Stimulated activated CD8-positive, alpha-beta memory T cell treated with anti-CD3 and anti-CD28 coated beads, Interleukin-15, amount 100 ng/mL, for 24 hours (primary cell): ENCODE results near the gene PDK3.

ENCODE experiments used
- DNase-seq: peaks from one replicate; pipeline ENCODE4 v3.0.0-alpha.2; 2020; ENCODE audit warnings: low read depth

The PDK3 gene

DNA sequence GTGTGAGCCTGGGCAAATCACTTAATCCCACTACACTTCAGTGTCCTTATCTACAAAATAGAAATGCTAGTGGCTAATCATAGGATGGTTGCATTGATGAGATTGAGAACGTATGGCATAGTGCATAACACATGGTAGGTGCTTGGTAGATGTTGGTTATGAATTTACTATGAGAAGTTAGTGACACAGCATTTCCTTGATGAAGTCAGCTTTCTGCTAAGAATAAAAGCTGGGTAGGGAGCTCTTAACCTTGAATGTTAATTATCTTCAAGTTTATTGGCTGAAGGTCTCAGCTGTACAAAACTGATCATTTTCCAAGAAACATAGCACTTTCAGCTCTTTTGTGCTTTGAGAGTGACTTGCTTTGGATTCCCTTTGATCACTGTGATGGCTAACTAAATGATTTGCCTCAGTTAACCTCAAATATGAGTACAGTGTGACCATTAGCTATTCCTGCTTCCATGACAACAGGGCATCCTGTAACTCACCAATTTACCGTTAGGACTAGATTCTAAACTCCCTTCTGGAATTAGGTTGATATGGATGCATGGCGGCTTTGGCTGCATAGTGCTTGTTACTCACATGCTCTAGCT lies 17.8 kb downstream of the PDK3 start:
- no peak for DNase-seq

GRCh38 chrX:24483596-24483995 lies 18.5 kb downstream of the PDK3 start:
- no peak for DNase-seq

- DNase-seq = no peak
These were observed 20.2 kb downstream of the PDK3 start for GRCh38 chrX:24485323-24485722.

GRCh38 chrX:24485976-24486680 lies 21.0 kb downstream of the PDK3 start:
- no peak for DNase-seq

DNA sequence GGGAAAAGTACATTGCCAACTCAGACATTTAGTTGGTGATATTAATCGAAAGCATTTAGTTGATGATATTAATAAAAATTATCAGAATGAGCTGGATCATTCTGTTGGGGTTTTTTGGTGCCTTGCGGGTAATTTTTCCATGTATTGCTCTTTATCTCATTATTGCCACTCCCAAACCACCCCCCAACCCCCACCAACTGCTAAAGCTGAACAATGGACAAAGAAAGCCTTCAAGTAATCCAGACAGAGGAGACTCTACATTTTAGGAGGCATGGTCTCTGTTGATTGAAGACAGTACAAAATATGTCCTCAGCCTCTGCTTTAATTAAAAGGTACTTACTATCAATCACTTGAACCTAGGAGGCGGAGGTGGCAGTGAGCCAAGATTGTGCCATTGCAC lies 22.5 kb downstream of the PDK3 start:
- DNase-seq = no peak

- DNase-seq = no peak
These were observed 26.7 kb downstream of the PDK3 start for GRCh38 chrX:24491741-24492140.

DNA sequence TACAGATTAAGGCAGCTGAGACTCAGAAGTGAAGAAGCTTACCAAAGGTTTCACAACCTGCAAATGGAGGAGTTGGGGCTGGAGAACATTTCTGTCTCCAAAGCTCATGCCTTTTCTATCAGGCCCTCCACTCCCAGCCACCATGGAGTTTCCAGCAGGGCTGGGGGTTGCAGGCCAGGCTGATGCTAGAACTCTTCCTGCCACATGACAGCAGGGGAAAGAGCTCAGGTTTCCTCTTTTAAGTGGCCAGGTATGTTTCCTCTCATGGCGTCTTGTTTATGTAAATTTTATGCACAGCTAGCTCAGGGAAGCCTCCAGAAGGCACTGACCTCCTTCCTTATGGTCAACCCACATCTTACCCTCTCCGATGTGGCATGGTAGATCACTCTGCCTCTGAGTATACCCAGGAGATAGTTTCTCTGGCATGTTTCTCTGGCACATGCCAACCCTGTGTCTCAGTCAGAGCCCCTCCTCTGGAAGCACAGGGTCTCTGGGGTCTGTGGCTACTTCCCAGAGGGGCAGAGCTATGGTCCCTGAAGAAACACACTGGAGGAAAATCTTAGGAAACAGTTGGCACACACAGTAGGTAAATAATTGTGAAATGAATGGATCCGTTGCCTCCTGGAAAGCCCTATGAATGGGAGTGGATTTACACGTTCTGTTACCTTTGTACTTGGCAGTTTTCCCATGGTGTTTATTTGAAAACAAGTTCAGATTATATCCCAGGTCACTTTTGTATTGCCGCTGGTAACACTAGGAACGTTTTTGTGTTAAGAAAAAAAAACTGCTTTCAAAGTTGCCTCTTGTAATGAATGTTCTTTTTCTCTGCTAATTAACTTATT lies 28.9 kb downstream of the PDK3 start:
- no peak for DNase-seq

GRCh38 chrX:24494647-24495075 lies 29.6 kb downstream of the PDK3 start:
- DNase-seq = no peak

- no peak for DNase-seq
These were observed 30.6 kb downstream of the PDK3 start for GRCh38 chrX:24495700-24496099.

DNA sequence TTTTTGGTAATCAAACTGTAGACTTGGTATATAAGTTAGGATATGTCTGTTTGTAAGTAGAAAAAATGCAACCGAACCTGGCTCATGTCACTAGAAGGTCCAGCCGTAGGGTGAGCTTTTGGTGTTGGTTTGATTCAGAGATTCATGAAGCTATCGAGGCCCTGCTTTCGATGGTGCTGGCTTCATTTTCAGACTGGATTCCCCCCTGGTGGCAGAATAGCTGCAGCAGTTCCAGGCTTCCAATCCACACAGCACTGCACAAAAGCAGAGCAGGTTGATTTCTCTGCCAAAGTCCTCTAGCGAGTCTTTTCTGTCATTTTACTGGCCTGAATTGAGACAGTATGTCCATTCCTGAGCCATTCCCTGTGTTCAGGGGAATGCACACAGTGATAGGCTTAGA lies 33.1 kb downstream of the PDK3 start:
- no peak for DNase-seq

- no peak for DNase-seq
These were observed 33.9 kb downstream of the PDK3 start for GRCh38 chrX:24498975-24499374.

- no peak for DNase-seq
These were observed 41.0 kb downstream of the PDK3 start for GRCh38 chrX:24506082-24506481.

DNA sequence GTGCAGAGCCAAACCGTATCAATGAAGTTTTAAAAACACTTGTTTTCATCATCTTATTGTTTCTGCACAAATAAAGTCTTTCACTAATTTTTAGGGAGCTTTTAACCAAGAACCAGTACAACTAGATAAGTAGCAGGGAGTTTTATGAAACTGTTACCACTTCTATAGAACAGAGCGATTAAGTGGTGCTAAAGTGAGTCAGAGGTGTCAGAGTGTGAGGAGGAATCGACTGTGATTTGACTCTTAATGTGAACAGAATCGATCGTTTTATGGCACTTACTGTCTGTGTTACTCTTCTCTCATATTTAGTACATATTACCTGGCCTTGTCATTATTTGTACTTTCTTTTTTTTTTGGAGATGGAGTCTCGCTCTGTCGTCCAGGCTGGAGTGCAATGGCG lies 43.3 kb downstream of the PDK3 start:
- DNase-seq = no peak

DNA sequence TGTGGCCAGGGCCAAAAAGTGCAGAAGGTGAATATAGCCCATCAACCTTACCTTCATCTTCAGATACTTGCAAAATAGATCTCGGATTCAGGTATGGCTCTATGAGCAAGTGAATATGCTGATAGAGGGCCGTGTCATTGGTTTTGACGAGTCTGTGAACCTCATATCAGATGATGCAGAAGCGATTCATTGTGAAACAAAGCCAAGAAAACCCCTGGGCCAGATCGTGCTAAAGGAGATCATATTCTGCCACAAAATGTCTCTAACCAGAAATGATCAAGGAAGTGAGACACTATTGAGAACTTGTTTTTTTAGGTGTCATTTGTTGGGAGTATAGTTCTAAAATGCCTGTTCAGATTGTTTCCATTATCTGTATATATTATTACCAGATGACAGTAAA lies 48.3 kb downstream of the PDK3 start:
- no peak for DNase-seq

GRCh38 chrX:24515447-24515846 lies 50.4 kb downstream of the PDK3 start:
- no peak for DNase-seq

GRCh38 chrX:24520472-24520871 lies 55.4 kb downstream of the PDK3 start:
- no peak for DNase-seq

GRCh38 chrX:24525455-24525854 lies 60.4 kb downstream of the PDK3 start:
- no peak for DNase-seq

DNA sequence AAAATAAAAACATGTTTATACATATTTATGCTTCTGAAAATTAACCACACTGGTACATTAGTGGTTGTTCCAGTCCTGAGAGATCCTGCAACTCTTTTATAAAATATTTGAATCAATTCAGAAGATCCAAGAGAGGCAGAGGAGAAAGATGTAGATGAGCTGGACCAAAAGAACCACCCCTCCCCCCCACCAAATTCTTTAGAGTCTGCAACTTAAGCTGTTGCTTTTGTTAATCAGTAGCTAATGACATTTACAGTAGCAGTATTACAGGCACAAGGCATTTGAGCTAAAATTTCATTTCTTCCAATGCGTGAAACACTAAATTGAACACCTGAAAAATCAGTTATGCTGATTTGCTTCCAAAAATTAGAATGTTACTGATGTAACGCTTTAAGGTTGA lies 61.5 kb downstream of the PDK3 start:
- no peak for DNase-seq

GRCh38 chrX:24528605-24529004 lies 63.5 kb downstream of the PDK3 start:
- no peak for DNase-seq

DNA sequence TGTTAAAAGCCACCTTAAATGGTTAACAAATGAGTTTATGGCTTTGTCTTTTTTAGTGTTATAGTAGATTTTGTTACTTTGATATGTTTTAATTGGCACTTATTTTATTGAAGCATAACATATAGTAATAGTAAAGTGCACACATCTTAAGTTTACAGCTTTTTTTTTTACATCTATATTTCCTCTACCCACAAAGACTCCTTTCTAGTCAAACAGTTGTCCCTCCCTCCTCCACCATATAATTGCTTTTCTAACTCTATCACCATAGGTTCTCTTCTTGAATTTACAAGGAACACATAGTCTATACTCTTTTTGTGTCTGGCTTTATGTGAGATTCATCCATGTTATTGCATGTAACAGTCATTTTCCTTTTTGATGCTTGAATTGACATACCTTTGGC lies 71.5 kb downstream of the PDK3 start:
- DNase-seq = no peak

GRCh38 chrX:24542756-24543155 lies 77.7 kb downstream of the PDK3 start:
- DNase-seq = no peak

- DNase-seq = no peak
These were observed 82.9 kb downstream of the PDK3 start for GRCh38 chrX:24547961-24548360.

- DNase-seq = no peak
These were observed 85.1 kb downstream of the PDK3 start for GRCh38 chrX:24550166-24550565.
